GM19467 (cell line): Measurements from ENCODE around the gene AKR1C2.
"Not testable (repeated sequence)": the region's sequence is repeated elsewhere in the genome, so short reads cannot be mapped to it uniquely, and the experiment has no call there.

Experiments
- ATAC-seq: cut with Tn5 transposase; IDR thresholded peaks from one replicate; pipeline ENCODE4 v1.9.1; 2021; ENCODE audit warnings: mild to moderate bottlenecking, moderate library complexity; ENCODE audit not compliant: unreplicated experiment

The AKR1C2 gene

GRCh38 chr10:4990217-4990616, 13.4 kb downstream of the AKR1C2 start:
- no peak for ATAC-seq

- not testable (repeated sequence) for ATAC-seq
Measured at GRCh38 chr10:4988000-4988641, 15.5 kb downstream of the AKR1C2 start.

- no peak for ATAC-seq
Measured at GRCh38 chr10:4984971-4985594, 18.6 kb downstream of the AKR1C2 start.

GRCh38 chr10:4984223-4984622, 19.4 kb downstream of the AKR1C2 start:
- ATAC-seq: no peak

GRCh38 chr10:4983615-4984216, 19.9 kb downstream of the AKR1C2 start:
- no peak for ATAC-seq

- ATAC-seq: no peak
Measured at GRCh38 chr10:4982764-4983226, 20.9 kb downstream of the AKR1C2 start.

GRCh38 chr10:4981722-4982471, 21.8 kb downstream of the AKR1C2 start:
- no peak for ATAC-seq

- no peak for ATAC-seq
Measured at GRCh38 chr10:4980793-4981192, 22.9 kb downstream of the AKR1C2 start.

GRCh38 chr10:4978870-4979269, 24.8 kb downstream of the AKR1C2 start:
- ATAC-seq: no peak

GRCh38 chr10:4977025-4977424, 26.6 kb downstream of the AKR1C2 start:
- ATAC-seq: no peak

- not testable (repeated sequence) for ATAC-seq
Measured at GRCh38 chr10:4974400-4974799, 29.3 kb downstream of the AKR1C2 start.

- ATAC-seq: not testable (repeated sequence)
Measured at GRCh38 chr10:4973294-4973693, 30.4 kb downstream of the AKR1C2 start.

GRCh38 chr10:4972369-4973142, 31.1 kb downstream of the AKR1C2 start:
- not testable (repeated sequence) for ATAC-seq

- not testable (repeated sequence) for ATAC-seq
Measured at GRCh38 chr10:4970362-4970761, 33.3 kb downstream of the AKR1C2 start.

- not testable (repeated sequence) for ATAC-seq
Measured at GRCh38 chr10:4969289-4969688, 34.4 kb downstream of the AKR1C2 start.

GRCh38 chr10:4967189-4967588, 36.5 kb downstream of the AKR1C2 start:
- ATAC-seq: not testable (repeated sequence)

- ATAC-seq: not testable (repeated sequence)
Measured at GRCh38 chr10:4965763-4966162, 37.9 kb downstream of the AKR1C2 start.

- not testable (repeated sequence) for ATAC-seq
Measured at GRCh38 chr10:4963815-4964154, 39.9 kb downstream of the AKR1C2 start.

GRCh38 chr10:4962876-4963814, 40.5 kb downstream of the AKR1C2 start, which contains the start of gene AKR1C1:
AKR1C1 (plus strand) TSS chr10:4963415; CDS start chr10:4963445, 30 bp downstream.
- ATAC-seq: not testable (repeated sequence)
